WTC11 (cell line): ENCODE data around the gene MAOA.

Source experiments
- ATF3 ChIP-seq: sonication (generic); formaldehyde crosslinking; conservative IDR thresholded peaks from 2 replicates; pipeline ENCODE4 v1.8.1; 2022; ENCODE audit warnings: mild to moderate bottlenecking, missing genetic modification reagents
- USF2 ChIP-seq: sonication (generic); formaldehyde crosslinking; IDR thresholded peaks from 2 replicates; pipeline ENCODE4 v1.8.1; 2023; ENCODE audit warnings: mild to moderate bottlenecking, missing genetic modification reagents, moderate library complexity

GRCh38 chrX:43728002-43728401 lies 71.9 kb downstream of the MAOA start:
- no peak for TF ChIP-seq USF2 (CRISPR knock-in tag)
- TF ChIP-seq ATF3: no peak
